GM21447 (cell line): ENCODE results near the gene ARL15.
A peak's percentile ranks its signal among the peaks of the same experiment; 100 is the strongest.

Experiments used
- ATAC-seq: cut with Tn5 transposase; IDR thresholded peaks from one replicate; pipeline ENCODE4 v1.9.1; 2021; ENCODE audit not compliant: unreplicated experiment

The ARL15 gene

DNA sequence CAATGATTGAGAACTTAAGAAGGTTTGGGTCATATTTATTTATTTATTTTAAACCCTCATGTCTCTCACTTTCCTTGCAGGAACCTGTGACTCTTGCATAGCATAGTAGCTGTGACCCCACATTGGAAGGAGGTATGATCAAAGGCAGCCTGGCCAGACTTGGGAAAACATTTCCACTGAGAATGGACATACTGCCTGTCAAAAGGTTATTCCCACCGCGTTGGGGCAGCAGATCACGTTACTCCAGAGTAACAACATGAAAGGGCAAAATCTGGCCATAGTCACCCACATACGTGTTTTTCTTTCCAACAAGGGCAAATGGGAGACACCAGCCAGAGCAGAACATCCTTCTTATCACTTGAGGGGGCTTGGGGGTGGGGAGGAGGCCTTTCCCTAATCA is 95.7 kb downstream of the ARL15 start:
- ATAC-seq, result no peak

DNA sequence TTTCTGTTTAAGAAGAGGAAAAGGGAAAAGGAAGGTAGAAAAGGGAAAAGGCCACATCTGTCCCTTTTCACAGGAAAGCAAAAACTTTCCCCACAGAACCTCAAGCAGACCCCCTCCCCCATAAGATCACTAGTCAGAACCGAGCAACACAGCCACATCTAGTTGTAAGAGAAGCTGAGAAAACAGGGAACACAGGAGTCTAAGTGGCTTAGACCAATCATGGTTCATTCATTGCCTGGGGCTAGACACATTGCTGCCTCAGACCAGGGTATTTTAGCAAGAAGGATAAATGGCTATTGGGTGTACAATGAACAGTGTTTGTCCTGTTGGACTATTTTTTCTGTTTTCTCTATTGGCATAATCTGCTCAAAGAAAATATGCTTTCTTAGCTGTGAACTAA is 98.0 kb downstream of the ARL15 start:
- no peak for ATAC-seq

DNA sequence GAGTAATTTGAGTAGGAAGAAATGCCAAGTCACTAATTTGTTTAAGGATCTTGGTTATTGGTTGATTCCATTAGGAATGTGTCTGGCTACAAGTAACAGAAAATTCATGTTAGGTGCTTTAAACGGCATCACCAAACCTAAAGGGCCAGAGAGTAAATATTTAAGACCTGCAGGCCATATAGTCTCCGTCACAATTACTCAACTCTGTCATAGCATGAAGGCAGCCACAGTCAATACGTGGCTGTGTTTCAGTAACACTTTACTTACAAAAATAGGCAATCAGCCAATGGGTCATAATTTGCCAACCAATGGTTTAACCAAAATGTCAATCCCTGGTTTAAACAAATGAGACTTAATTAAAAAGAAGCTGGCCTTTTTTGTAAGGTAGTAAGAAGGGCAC is 98.5 kb downstream of the ARL15 start:
- no peak for ATAC-seq

DNA sequence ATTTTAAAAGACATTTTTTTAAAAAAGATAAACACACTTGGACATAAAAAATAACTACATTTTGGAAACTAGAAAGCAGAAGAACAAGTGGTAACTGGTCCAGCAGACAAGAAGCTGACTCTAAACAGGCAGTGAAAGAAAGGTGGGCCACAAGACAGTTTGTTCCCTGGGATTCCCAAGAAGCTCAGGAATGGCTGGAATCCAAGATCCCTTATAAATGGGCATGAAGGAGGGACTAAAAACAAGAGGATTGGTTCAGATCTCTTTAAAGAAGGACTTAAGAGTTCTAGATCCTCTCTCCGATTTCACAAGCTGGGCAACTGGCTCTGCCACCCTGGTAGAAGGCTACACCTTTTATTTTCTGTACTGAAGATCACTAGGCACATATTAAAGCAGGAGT is 102.8 kb downstream of the ARL15 start:
- ATAC-seq, result no peak

DNA sequence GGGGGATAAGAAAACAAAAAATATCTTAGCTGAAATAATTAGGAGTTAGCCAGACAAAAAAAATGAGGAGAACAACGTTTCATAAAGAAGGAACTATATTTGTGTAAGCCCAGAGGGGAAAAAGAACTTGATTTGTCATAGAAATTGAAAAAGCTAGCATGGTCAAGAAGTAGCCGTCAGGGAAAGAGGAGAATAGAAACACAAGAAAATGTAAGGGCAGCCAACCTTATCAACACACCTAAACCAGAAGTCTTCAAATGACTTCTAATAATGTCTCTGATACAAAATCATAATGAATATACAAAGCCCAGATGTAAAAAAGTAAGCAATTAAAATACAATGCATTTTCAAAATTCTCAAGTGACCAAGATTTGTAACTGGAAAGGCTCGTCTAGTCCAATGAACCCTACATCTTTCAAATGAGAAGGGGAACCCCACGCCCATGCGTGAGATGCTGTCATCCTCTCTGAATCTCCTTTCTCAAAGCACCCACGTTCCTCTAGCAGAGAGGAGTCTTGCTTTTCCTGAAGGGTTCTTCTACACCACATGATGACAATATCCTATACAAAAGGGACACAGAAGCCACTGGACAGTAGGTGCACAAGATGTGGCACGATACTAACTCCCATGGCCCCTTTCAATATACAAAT is 103.7 kb downstream of the ARL15 start:
- ATAC-seq, result peak; percentile 91

DNA sequence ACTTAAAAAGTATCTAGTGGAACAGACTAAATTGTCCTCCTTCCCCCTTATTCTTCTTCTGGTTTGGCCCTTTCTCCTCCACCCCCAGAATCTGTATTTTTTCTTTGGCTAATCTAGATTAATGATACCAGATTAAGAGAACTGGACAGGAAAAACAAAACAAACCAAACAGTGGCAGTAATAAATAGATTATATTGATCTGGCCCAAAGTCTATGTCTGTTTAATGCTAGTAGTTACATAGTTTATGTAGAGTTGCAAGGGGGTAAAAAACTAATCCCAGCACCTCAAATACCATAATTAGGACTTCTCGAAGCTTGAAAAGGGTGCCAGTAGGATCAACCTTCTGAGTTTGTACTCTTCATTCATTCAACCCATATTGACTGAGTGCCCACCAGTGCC is 104.5 kb downstream of the ARL15 start:
- ATAC-seq, result no peak

DNA sequence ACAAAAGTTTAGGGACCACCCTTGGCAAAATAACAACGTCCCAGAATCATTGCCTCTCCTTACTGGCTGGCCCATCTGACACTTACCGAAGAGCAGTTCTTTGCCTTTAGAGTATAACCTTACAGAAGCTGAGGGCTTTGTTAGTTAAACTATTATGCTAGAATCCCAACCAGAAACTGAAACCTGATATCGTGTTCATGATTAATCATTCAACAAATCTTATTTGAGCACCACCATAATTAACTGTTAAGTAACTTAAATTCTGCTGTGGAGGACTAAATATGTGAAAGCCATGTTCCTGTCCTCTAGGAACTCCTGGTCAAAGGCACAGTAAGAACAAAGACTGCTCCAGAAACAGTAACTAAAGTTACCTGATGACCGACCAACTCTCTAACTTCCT is 104.9 kb downstream of the ARL15 start:
- ATAC-seq, result no peak

DNA sequence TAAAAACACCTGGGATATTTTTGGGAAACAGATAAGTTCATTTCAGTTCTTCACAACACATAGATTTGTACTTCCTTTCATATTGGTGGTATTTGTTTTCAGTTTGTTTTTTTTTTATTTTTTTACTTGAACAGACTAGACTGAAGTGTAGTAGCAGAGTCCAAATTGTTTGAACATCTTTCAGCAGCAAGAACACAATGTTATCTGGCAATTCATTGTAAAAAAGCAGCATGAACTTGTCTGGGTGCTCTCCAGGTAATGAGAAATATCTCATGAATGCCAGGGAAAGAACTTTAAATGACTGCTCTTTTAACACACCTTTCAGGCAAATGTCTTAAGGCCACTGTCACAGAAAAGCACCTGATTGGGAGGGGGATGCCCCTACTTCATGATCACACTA is 113.4 kb downstream of the ARL15 start:
- ATAC-seq, result no peak

DNA sequence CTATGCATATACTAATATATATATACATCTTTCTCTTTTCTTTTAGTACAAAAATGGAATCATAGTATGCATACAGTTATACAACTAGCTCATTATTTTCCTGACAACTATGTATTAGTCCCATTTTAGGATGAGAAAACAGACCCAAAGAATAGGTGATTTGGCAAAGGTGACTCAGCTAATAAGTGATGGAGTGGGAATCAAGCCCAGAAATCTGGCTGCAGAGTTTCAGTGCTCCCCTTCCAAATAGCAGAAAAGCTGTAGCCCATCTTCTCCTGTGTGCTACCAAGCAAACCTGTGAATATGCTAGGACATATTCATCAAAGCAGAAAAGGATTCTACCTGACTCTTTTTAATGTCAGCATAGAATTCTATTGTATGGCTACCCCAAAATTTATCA is 114.7 kb downstream of the ARL15 start:
- no peak for ATAC-seq

DNA sequence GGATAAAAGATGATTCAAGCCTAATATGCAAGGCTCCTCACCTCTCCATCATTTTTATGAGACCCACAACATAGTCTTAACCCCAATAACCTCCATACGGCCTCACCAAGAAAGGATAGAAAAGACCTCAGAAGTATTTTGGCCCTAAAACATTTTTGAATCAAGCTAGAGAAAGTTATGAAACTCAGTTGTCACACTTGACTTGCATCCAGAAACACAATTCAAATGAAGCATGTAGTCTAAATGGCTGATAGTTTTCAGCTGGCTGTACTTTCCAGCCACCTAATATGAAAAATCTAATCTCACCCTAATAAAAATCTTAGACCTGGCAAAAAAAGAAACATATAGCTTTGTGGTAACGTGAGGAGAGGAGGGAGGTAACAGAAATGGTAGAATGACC is 116.1 kb downstream of the ARL15 start:
- ATAC-seq, result no peak

DNA sequence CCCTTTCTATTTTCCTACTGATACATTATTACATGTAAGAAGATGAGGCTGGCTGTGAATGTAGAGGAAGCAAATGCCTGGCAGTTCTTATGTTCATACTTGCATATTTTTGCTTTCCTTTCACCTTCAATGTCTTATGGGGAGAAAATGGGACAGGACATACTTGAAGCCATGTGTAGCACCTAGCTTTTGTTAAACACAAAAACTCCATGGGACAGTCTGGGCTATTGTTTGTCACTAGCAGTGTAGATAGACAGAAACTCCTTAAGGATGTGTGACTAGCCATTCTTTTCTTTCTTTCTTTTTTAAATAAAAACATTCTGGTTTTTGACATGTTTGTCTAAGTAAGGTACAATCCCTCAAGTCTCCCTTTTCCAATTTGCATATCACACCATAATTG is 122.7 kb downstream of the ARL15 start:
- ATAC-seq, result no peak

DNA sequence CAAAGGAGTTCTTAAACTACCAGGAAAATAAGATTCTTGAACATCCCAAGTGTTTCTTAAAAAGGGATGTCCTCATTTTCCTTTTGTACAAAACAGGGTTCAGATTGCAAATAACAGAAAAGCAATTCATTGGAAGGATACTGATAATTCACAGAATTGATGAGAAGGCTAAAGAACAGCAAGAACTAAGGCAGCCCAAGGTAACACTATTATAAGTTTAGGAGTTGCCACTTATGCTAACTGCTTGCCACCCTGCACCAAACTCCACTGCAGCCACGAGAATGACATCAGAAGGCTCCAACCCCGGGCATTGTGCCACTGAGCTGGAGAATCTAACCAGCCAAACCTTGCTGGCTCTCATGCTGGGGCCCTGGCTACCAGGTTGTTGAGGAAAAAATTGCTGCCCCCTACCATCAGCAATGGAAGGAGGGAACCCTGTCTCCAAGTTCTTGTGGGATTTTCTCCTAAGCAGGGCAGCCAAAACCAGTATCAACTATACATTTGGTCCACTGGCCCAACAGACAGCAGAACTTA is 123.4 kb downstream of the ARL15 start:
- ATAC-seq, result no peak

DNA sequence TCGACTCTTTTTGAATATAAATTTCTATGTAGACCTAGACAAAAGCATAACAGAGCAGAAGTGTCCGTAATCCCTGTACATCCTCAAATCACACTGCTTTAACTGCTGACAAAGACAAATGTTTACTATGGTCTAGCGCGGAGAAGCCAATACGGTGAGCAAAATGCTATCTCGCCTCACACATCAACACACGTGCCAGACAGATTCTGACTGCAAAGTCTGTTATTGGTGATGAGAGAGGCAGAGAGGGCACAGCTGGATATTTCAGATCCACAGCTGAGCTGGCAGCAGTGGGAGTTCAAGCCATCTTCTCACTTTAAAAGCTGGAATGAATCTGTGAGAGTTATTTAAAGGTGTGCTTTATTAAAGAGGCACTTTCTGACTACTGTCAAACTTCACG is 124.3 kb downstream of the ARL15 start:
- no peak for ATAC-seq

DNA sequence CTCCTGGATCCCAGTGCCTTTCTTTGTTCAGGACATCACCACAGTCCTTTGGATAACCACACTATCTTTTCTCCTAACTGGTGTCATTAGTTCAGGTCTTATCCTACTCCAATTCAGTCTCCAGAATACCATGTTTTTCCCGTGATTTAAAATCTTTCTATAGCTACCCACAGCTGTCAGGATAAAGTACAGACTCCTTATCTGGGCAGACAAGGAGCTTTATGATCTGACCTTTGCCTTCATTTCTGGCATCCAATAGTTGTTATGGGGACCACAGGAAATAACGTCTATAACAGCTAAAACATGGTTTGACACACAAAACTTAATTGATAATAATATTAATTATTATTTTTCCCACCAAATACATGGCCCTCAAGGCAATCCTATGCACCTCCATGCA is 125.6 kb downstream of the ARL15 start:
- no peak for ATAC-seq

DNA sequence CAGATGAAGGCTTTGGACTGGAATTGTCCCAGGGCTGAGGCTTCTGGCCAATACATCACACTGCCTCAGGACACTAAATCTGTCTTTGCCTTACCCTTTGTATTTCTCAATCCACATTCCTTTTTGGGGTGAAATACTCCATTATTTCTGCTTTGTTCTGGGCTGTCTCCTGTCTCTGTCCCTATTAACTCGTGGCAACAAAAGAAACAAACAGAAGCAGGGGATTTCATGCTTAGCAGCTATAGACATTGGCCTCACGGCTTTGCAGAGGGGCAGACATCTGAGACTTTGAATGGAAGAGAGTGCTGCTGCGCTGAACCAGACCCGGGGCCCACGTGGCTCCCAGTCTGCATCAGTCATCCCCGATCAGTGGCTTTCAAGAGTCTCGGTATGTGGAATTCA is 129.7 kb downstream of the ARL15 start:
- ATAC-seq, result no peak

DNA sequence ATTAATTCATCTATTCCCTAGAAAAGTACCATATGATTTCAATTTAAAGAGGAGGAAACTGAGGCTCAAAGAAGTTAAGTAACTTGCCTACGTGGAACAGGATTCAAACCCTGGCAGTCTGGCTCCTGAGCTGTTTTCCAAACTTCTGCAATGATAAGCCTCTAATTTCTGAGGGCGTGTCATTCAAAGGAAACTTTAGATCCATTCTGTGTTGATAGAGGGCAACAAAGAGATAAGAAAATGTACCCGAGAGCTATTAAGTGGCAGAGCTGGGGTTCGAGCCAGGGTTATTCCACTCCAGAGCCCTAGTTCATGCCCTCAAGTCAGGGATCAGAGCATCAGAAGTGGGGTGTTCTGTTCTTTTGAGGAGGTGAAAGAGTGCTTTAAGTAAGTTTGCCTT is 131.4 kb downstream of the ARL15 start:
- ATAC-seq, result no peak

DNA sequence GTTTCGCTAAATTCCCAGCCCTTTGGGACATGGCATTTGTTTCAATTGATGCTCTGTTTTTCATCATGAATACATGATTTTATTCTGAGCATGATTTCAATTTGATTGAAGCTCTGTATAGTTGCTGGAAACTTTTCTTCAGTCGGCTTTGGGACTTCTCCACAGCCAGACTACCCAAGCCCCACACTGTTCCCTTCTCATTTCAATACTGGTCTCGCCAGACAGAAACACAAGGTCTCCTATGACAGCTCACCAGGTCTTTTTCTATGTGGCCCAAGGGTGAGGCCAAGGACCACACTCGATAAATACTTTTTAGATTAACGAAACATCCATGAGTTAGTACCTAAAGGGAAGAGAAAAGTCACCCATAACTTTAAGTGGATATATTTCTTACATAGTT is 132.2 kb downstream of the ARL15 start:
- ATAC-seq, result no peak

DNA sequence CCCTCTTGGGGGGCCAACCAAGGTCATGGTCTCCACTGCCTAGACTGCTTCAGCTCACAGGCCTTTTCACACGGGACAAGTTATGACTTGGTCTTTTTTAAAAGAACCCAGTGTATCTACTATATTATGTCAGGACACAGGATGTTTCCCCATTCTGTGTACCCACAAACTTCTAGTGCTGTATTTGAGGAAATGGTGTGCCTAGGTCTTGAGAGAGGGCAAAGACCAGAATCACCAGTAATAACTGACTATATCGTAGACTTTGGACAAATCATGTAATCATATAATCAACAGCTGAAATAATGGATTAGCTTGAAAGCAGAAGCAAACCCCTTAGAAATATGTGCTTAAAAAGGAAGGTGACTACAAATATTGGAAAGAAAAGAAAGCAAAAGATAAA is 133.3 kb downstream of the ARL15 start:
- no peak for ATAC-seq

DNA sequence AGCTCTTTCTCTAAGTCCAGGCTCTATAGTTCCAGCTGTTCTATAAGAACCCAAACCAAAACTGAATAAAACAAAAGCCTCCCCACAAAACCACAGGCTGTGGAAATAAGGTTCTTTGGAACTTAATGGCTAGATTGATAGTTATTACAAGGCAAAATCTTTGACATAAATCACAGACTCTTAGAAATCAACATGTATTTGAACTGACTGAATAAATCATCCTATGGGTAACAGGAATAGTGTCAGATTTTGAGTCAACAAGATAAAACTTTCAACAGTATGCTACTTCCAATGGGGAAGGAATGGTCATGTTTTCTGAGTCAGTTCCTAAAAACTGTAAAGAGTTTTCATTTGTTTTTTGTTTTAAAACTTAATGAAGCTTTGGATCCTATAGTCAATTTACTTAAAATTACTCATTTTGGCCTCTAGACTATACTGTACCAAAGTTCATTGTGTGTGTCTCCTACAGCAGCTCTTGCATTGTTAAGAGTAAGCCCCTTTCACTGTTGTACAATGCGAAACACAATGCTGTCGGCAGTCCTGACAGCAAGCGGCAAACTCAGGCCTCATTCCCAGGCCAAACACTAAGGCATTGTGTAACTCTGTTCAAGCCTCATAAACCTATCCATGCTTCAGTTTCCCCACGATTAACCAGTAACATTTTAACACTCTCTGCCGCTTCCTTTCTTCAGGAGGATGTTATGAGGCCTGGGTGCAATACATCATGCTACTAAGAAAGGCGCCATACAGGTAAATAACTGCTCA is 134.1 kb downstream of the ARL15 start:
- ATAC-seq, result no peak

DNA sequence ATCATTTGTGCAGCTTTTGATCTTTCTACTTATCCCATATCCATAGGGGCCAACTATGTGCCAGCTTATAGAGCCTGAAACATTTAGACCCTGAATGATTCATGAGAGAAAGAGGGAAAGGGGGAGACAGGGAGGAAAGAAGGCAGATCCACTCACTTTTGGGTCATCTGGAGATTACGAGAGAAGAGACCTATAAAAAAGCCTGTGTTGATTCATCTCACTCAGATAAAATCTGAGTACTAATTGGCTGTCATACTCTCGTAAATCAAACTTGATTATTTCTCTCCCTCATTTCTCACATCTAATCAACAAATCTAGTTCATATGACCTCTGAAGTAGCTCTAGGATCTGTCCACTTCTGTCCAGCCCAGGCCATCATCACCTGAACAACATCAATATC is 137.1 kb downstream of the ARL15 start:
- no peak for ATAC-seq

DNA sequence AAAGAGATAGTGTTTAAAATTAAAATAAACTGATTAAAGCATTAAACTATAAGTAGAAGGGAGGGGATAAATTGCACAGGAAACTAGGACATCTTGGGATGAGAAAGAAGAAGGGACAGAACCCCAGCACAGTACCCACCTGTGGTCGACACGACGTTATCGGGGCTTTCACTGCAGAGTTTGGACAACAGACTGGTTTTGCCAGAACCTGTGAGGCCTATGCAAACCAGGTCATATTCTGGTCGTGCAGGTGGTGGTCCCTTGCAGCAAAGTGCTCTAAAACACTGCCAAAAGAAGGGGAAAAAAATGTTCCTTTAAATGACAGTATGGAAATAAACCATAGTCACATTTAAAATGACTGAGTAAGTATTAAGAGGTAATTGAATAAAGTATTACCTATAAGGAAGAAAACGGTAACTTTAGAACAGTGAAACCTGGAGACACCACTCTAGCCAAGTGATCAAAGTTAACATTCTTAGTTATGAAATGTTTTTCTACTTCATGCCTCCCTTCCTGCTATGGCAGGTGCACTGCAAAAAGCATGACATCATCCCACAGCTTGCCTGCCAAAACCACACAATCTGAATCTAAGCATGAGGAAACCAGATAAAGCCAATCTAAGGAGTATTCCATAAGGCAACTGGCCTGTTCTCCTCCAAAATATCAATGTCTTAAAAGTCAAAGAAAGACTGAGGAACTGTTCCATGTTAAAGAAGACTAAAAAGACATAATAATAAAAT is 138.6 kb downstream of the ARL15 start:
- no peak for ATAC-seq

DNA sequence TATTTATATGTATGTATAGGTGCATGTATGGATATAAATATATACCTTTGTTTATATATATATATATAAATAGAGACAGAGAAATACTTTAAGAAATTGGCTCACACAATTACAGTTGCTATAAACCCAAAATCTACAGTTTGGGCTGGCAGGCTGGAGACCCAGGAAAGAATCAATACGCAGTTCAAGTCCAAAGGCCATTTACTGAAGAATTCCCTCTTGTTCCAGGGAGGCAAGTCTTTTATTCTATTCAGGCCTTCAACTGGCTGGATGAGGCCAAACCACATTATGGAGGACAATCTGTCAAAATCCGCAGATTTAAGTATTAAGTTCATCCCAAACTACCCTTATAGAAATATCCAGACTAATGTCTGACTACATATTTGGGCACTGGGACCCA is 144.7 kb downstream of the ARL15 start:
- ATAC-seq, result no peak
